ENCODE results near the gene TBCK.

TBCK gene

GRCh38 chr4:106109929-106110328 lies 206.1 kb downstream of the TBCK start:
- no peak for DNase-seq

- DNase-seq, result no peak
These were observed 210.3 kb downstream of the TBCK start for GRCh38 chr4:106105697-106106096.

- no peak for DNase-seq
These were observed 211.7 kb downstream of the TBCK start for GRCh38 chr4:106104276-106104675.

- no peak for DNase-seq
These were observed 219.6 kb downstream of the TBCK start for GRCh38 chr4:106096454-106096853.

- DNase-seq, result no peak
These were observed 220.6 kb downstream of the TBCK start for GRCh38 chr4:106095408-106095807.

GRCh38 chr4:106092361-106093040 lies 223.5 kb downstream of the TBCK start:
- DNase-seq, result no peak

- DNase-seq, result no peak
These were observed 225.2 kb downstream of the TBCK start for GRCh38 chr4:106090826-106091225.

GRCh38 chr4:106083065-106083464 lies 232.9 kb downstream of the TBCK start:
- DNase-seq, result no peak

- DNase-seq, result no peak
These were observed 235.6 kb downstream of the TBCK start for GRCh38 chr4:106080376-106080775.

GRCh38 chr4:106079616-106080015 lies 236.4 kb downstream of the TBCK start:
- no peak for DNase-seq

- DNase-seq, result no peak
These were observed 251.0 kb downstream of the TBCK start for GRCh38 chr4:106065018-106065417.

GRCh38 chr4:106063009-106063408 lies 253.0 kb downstream of the TBCK start:
- DNase-seq, result no peak

GRCh38 chr4:106062452-106062875 lies 253.5 kb downstream of the TBCK start:
- no peak for DNase-seq

GRCh38 chr4:106058921-106059320 lies 257.1 kb downstream of the TBCK start:
- DNase-seq, result no peak

- DNase-seq, result no peak
These were observed 259.1 kb downstream of the TBCK start for GRCh38 chr4:106056914-106057313.

GRCh38 chr4:106051514-106051913 lies 264.5 kb downstream of the TBCK start:
- DNase-seq, result no peak

GRCh38 chr4:106049490-106049889 lies 266.5 kb downstream of the TBCK start:
- DNase-seq, result no peak

- DNase-seq, result no peak
These were observed 267.6 kb downstream of the TBCK start for GRCh38 chr4:106048250-106048971.

- no peak for DNase-seq
These were observed 269.9 kb downstream of the TBCK start for GRCh38 chr4:106046083-106046482.

- no peak for DNase-seq
These were observed 274.6 kb downstream of the TBCK start for GRCh38 chr4:106041294-106042002.

GRCh38 chr4:106039796-106040195 lies 276.2 kb downstream of the TBCK start:
- no peak for DNase-seq

GRCh38 chr4:106038908-106039307 lies 277.1 kb downstream of the TBCK start:
- DNase-seq, result no peak

- no peak for DNase-seq
These were observed 278.0 kb downstream of the TBCK start for GRCh38 chr4:106038012-106038411.

- DNase-seq, result no peak
These were observed 279.2 kb downstream of the TBCK start for GRCh38 chr4:106036848-106037247.
